Panc1 (cell line): Measurements from ENCODE around the gene KCNE4.

Experiments used
- CTCF ChIP-seq: fragments of 450-650 bp; IDR thresholded peaks from 2 replicates; pipeline ENCODE4 v1.5.1; 2017; ENCODE audit warnings: mild to moderate bottlenecking
- POLR2AphosphoS5 ChIP-seq: IDR thresholded peaks from 2 replicates; pipeline ENCODE4 v1.6.1; 2012; ENCODE audit warnings: mild to moderate bottlenecking, low read depth, low read length, moderate library complexity
- SIN3A ChIP-seq: IDR thresholded peaks from 2 replicates; pipeline ENCODE4 v1.6.1; 2012; ENCODE audit warnings: low read depth, mild to moderate bottlenecking, low read length, moderate library complexity, borderline replicate concordance; ENCODE audit not compliant: insufficient read depth
- TCF7L2 ChIP-seq: IDR thresholded peaks from 2 replicates; pipeline ENCODE4 v1.6.1; 2011; ENCODE audit warnings: mild to moderate bottlenecking, low read depth, low read length, inconsistent platforms

GRCh38 chr2:223093436-223094241 lies 41.6 kb downstream of the KCNE4 start:
- TF ChIP-seq CTCF (no peak), POLR2AphosphoS5 (no peak), TCF7L2 (no peak), SIN3A (no peak)
